GM18511 (cell line): ENCODE data around the gene DBNL.

ENCODE experiments used
- ATAC-seq: cut with Tn5 transposase; IDR thresholded peaks from one replicate; pipeline ENCODE4 v1.9.1; 2021; ENCODE audit warnings: mild to moderate bottlenecking, moderate library complexity; ENCODE audit not compliant: unreplicated experiment

DBNL gene

GRCh38 chr7:44076101-44076895, 31.8 kb downstream of the DBNL start:
- no peak for ATAC-seq

DNA sequence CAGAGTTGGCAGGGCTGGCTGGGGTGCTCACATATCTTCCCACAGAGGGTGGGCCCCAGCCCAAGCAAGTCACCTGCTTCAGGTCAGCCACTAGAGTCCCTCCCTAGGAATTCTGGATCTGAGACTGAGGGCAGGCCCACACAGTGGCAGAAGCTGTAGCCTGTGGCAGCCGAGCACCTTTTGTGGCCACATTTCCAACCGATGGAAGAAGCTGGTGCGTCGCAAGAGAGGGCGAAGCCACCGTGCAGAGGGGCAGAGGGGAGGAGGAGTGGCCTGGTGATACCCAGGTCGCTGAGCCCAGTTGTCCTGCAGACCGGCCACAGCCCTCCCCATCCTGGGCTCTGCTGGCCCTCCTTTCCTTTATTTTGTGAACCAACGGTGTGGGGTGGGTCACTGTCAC, 32.6 kb downstream of the DBNL start:
- no peak for ATAC-seq

- no peak for ATAC-seq
Measured at GRCh38 chr7:44077681-44078091, 33.2 kb downstream of the DBNL start.

DNA sequence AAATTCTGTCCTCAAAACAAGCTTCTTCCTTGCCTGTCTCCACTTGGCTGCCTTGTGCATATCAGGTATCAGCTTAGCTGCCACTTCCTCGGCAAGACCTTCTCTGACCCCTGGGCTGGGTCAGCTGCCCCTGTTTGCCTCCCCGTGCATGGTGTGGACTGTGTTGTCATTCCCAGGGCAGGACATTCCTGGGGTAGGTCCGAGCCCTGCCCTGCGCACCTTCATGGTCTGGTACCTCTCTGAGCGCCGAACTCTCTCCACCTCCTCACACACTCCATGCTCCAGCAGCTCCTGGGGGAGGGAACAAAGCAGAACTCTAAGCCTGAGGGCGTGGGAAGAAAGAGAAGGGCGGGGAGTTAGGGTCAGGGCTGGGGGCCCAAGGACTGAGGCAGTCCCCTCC, 34.0 kb downstream of the DBNL start:
- ATAC-seq, result no peak

GRCh38 chr7:44079331-44080021, 35.0 kb downstream of the DBNL start:
- no peak for ATAC-seq

DNA sequence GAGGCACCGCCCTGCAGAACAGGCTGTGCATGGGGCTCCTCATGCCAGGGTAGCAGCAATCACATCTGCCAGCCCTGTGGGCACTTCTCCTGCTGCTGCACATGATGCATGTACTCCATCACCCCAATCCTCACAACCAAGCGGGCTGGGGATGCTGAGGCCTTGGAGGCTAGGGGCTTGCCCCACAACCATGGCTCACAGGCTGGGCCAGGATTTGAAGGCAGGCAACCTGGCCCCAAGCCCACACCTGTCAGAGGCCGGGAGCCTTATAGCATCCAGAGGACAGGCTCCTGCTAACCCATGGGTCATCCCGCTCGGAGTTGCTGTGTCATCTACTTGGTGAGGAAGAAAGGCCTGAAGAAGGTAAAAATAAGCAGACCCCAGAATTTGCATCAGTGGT, 35.6 kb downstream of the DBNL start:
- ATAC-seq, result no peak

GRCh38 chr7:44080686-44081265, 36.3 kb downstream of the DBNL start:
- no peak for ATAC-seq

DNA sequence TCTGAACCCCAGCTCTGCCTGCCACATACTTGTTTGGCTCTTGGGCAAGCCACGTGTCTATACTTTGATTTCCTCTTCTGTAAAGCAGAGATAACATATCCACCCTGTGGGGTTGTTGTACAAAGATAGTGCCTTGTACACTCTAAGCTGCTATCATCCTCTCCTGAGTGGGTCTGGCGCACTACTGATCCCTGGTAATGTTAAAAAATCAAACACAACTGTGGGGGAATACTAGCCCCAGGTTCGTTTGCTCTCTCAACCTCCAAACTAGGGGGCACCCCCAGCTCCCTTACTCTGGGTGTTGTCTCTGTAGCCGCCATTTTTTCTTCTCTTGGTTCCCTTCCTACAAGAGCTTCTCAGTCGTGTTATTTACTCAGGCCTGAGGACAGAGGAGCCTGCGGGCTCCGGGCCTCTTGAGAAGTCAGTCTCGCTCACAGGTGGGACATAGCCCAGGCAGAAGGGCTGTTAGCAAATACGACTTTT, 36.8 kb downstream of the DBNL start:
- no peak for ATAC-seq

DNA sequence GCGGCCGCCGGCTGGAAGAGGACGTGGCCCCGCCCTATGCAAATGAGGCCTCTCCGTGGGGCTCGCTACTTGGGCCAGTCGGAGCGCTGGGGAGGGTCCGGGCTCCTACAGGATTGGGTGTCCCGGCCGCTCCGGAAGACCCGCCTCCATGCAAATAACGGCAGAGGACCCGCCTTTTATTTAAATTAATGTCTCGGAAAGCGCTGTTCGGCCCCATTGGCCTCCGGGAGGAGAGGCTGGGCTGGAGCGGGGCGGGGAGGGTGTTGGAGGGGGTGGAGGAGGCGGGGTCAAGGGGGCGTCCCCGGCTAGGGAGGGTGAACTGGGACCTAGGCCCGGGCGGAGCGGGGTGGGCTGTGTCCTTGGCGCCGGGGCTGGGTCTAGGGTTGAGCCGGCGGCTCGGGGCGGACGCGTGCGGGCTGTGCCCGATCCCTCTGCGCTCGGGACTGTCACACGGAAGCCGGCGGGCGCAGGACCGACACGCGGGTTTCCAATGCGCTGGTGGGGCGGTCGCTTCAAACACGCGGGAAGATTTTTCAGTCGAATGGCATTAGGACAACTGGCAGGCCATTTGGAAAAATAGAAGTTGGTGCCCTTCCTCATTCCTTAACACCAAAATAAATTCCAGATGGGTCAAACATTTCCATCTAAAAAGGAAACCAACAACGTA, 38.2 kb downstream of the DBNL start:
- ATAC-seq, result peak; percentile 91

DNA sequence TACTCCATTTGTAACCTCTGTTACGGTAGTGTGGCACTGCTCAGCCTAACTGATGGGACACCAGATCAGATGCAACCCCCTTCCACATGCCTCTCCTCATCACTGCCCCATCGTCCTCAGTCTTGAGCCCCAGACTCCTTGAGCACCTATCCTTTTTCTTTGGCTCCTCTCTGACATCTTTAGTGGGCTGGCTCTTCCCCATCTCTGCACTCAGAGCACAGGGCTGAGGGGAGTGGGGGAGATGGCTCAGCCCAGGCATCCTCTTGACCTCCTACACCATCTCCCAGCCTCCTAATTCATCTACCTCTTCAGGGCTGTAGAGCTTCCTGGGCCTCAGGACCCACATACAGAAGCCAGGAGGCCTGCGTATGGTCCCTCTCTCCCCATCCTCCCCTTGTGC, 39.3 kb downstream of the DBNL start:
- ATAC-seq, result no peak

DNA sequence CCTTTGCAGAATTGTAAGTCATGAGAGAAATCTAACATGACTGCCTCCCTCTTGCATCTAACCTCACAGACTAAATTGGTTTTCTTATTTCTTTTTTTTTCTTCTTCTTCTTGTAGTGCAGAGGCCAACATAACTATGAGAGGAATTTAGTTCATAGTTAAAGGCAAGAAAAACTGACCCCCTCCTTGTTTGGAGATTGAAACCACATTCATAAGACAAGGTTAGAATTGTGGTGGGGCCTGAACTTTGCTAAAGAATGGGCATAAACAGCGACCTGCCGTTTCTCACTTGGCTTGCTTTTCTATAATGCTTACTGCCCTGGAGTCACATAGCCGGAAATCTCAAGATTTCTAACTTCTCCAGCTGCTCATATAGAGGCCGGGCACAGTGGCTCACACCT, 40.2 kb downstream of the DBNL start:
- no peak for ATAC-seq

- ATAC-seq, result no peak
Measured at GRCh38 chr7:44085546-44085945, 41.0 kb downstream of the DBNL start.

- ATAC-seq, result no peak
Measured at GRCh38 chr7:44086627-44087026, 42.1 kb downstream of the DBNL start.

- ATAC-seq, result no peak
Measured at GRCh38 chr7:44087911-44088838, 43.7 kb downstream of the DBNL start.

- no peak for ATAC-seq
Measured at GRCh38 chr7:44093102-44093641, 48.7 kb downstream of the DBNL start.

DNA sequence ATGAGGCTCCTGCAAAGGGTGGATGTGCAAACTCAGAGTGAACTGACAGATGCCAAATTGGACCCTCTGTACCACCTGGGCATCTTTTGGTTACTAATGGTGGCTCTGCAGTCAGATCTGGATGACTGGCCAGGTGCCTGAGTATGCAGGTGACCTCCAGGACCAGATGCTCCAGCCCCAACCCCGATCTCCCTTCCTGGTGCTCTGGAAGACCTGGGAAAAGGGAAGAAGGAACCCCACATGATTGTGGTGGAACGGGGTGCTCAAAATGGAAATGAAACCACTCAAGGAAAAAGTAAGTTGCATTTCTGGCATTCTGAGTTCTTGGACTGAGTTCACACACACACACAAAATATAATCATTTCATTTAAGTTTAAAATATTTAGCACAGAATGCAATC, 49.9 kb downstream of the DBNL start:
- ATAC-seq, result no peak

GRCh38 chr7:44094883-44095592, 50.5 kb downstream of the DBNL start:
- ATAC-seq, result no peak

DNA sequence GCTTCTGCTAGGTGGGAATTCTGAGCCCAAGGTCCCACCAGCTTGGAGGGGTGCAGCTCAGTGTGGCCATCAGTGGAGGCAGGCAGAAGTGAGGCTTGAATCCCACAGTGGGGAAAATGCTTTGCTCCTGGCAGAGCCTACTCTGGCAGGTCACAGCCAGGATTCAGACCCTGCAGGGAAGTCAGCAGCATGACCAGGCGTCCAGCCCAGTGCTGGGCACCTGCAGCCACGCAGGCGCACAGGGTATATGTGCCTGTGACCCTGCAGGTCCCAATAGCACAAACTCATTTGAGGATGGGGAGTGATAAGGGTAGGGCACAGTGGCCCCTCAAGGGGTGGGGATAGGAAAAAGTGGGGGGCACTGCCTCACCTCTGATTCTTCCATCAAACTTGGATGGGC, 51.3 kb downstream of the DBNL start:
- ATAC-seq, result no peak

- no peak for ATAC-seq
Measured at GRCh38 chr7:44096326-44096881, 51.9 kb downstream of the DBNL start.
